Measurements from ENCODE around the gene CCR5AS.

The CCR5AS gene

GRCh38 chr3:46381625-46382024 is 25.2 kb downstream of the CCR5AS start:
- TF ChIP-seq ZFX (IDR thresholded peaks at IDR 0.05; ENCODE audit: borderline replicate concordance) = no peak
- no peak for TF ChIP-seq CTCF (IDR thresholded peaks at IDR 0.05)
- H3K27ac ChIP-seq = no peak overlapping the region

GRCh38 chr3:46380471-46381221 is 26.2 kb downstream of the CCR5AS start:
- no peak overlapping the region for H3K27ac ChIP-seq
- TF ChIP-seq CTCF (IDR thresholded peaks at IDR 0.05) = no peak

GRCh38 chr3:46378426-46378942 is 28.4 kb downstream of the CCR5AS start:
- no peak overlapping the region for H3K27ac ChIP-seq

GRCh38 chr3:46375814-46376213 is 31.1 kb downstream of the CCR5AS start:
- H3K27ac ChIP-seq = no peak overlapping the region
- no peak for TF ChIP-seq CTCF (IDR thresholded peaks at IDR 0.05)
- no peak for TF ChIP-seq ZFX (IDR thresholded peaks at IDR 0.05; ENCODE audit: borderline replicate concordance)

More at GRCh38 chr3:46378426-46378942, 28.4 kb downstream of the CCR5AS start:
- TF ChIP-seq CTCF (IDR thresholded peaks at IDR 0.05) (peak; percentile 83), ZFX (IDR thresholded peaks at IDR 0.05; ENCODE audit: borderline replicate concordance) (no peak)

GRCh38 chr3:46375218-46375617 is 31.6 kb downstream of the CCR5AS start:
- TF ChIP-seq ZFX (IDR thresholded peaks at IDR 0.05; ENCODE audit: borderline replicate concordance) = no peak
- no peak for TF ChIP-seq CTCF (IDR thresholded peaks at IDR 0.05)
- no peak overlapping the region for H3K27ac ChIP-seq

GRCh38 chr3:46374755-46375154 is 32.1 kb downstream of the CCR5AS start:
- TF ChIP-seq CTCF (IDR thresholded peaks at IDR 0.05) = no peak
- no peak for TF ChIP-seq ZFX (IDR thresholded peaks at IDR 0.05; ENCODE audit: borderline replicate concordance)
- H3K27ac ChIP-seq = no peak overlapping the region

All from 22Rv1 (cell line).